HFF-Myc (cell line): ENCODE measurements around the gene SNRNP48.

Experiments used
- DNase-seq: peaks from one replicate; pipeline ENCODE4 v3.0.0-alpha.2; 2011; ENCODE audit warnings: low read depth; ENCODE audit errors: extremely low read depth
- H3K4me3 ChIP-seq: replicated peaks from 2 replicates; pipeline ENCODE4 v1.5.1; 2011; ENCODE audit warnings: low read depth, mild to moderate bottlenecking, control low read depth, low read length
- TF ChIP-seq, protein P1 (sequence below): IDR thresholded peaks from 2 replicates; pipeline ENCODE4 v1.5.1; 2012; ENCODE audit warnings: mild to moderate bottlenecking, low read depth, low read length, control low read depth; ENCODE audit errors: missing control alignments

The SNRNP48 gene

DNA sequence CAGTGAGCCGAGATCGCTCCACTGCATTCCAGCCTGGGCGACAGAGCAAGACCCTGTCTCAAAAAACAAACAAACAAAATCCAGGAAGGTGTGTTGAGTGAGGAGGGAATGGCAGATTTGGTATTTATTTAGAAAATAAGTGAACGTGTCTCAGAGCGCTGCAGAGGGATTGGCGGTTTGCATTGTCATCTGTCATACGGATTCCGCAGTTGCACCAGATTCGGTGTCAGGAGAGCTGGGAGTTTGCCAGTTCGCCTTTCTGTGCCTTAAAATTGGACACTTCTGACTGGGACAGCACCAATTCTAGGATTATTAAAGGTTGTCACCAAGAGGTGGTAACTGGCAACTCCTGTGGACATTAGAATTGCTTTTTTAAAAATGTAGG is 912 bp downstream of the SNRNP48 start:
- H3K4me3 ChIP-seq, result peak overlapping the region; percentile 77
- TF ChIP-seq, protein P1, sequence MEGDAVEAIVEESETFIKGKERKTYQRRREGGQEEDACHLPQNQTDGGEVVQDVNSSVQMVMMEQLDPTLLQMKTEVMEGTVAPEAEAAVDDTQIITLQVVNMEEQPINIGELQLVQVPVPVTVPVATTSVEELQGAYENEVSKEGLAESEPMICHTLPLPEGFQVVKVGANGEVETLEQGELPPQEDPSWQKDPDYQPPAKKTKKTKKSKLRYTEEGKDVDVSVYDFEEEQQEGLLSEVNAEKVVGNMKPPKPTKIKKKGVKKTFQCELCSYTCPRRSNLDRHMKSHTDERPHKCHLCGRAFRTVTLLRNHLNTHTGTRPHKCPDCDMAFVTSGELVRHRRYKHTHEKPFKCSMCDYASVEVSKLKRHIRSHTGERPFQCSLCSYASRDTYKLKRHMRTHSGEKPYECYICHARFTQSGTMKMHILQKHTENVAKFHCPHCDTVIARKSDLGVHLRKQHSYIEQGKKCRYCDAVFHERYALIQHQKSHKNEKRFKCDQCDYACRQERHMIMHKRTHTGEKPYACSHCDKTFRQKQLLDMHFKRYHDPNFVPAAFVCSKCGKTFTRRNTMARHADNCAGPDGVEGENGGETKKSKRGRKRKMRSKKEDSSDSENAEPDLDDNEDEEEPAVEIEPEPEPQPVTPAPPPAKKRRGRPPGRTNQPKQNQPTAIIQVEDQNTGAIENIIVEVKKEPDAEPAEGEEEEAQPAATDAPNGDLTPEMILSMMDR, result no peak
- DNase-seq, result no peak

DNA sequence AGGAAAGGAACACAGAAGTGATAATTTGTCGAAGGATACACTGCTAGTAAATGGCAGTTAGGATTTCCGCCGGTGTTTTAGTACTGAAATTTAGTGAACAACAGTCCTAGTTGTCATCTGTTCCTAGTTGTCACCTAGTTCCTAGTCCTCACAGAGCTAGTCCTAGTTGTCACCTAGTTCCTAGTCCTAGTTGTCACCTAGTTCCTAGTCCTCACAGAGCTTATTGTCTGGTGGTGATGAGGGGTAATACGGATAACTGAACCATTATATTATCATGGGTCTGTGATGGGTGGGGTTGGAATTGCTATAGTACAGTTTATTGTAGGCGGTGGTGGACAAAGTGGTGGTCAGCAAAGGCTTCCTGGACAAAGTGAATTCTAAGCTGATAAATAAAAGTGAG is 1.8 kb downstream of the SNRNP48 start:
- H3K4me3 ChIP-seq, result peak overlapping the region; percentile 77; the same call in 1 of the 2 replicates
- no peak for DNase-seq
- TF ChIP-seq, protein P1, result no peak

DNA sequence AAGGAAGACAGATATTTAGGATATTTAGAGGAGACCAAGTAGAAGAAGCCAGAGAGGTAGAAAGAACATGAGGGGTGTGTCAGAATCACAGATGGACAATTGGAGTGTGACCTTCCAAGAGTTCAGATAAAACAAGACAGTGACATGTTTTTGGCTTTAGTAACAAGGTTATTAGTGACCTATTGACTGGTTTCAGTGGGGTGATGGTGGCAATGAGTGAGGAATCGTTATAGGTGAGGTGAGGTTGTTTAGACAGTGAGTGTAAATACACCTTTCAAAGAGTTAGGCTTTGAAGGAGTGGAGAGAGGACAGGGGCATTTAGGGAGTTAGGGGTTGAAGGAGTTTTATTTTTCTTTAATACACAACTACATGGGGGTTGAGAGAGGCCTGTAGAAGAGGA is 3.2 kb downstream of the SNRNP48 start:
- H3K4me3 ChIP-seq, result no peak overlapping the region
- DNase-seq, result no peak
- TF ChIP-seq, protein P1, result no peak

DNA sequence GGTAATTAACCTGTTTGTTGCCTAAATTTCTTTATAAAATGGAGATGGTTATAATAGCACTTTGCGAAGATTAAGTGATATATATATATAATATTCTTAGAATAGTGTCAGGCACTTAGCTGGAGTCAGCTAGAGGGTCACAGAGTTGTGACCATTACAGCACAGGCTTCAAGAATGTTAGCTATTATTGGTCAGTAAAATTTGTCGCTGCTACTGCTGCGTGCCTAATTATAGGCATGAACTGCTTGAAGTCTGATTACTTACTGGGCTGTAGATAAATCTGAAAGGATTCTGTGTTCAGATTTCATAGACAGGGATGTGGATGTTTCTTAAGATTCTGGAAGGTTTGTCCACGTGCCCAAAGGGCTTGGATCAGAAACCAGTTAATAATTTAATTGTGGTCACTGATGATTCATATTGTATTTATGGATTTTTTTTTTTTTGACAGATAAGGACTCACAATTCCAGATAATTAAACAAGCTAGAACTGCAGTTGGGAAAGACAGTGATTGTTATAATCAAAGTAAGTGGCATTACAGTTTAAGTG is 4.7 kb downstream of the SNRNP48 start:
- no peak for DNase-seq
- TF ChIP-seq, protein P1, result no peak
- H3K4me3 ChIP-seq, result no peak overlapping the region

DNA sequence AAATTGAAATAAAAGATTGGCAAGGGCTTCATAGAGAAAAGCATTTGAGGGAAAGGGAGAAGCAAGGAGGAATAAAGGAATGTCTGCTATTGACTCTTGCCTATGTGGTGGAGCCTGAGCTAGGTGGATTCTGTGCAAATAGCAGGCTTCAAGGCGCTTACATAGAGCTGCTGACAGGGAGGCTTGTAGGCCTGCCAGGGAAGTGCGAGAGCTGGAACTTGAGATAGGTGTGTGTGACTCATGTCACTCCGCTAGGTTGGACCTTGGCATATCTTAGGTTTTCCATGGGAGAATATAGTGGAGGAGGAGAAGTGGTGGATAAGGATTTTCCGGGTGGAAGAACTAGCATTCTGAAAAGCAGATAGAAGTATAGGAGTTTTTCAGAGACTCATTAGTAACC is 14.0 kb downstream of the SNRNP48 start:
- DNase-seq, result no peak
- H3K4me3 ChIP-seq, result no peak overlapping the region
- TF ChIP-seq, protein P1, result no peak

DNA sequence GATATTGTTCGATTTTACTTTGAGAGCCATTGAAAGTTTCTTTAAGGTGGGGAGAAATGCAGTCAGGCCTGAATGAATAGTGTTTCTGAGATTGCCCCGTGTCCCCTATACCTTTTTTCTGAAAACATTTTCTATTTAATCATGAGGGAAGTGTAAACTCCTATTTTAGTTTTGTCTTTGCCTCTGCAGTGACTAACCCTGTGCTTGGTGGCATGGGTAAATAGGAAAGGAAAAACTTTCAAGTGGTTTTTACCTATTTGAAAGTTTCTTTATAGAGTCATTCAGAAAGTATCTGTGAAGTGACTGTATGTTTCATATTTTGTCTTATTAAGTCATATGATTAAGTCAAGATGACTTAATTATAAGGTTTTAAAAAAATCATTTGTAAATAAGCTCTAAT is 14.5 kb downstream of the SNRNP48 start:
- TF ChIP-seq, protein P1, result no peak
- no peak for DNase-seq
- H3K4me3 ChIP-seq, result no peak overlapping the region
